ENCODE data around the gene DHRS12.
A peak's percentile ranks its signal among the peaks of the same experiment; 100 is the strongest.
"Not testable (repeated sequence)": the region's sequence is repeated elsewhere in the genome, so short reads cannot be mapped to it uniquely, and the experiment has no call there.

The DHRS12 gene

DNA sequence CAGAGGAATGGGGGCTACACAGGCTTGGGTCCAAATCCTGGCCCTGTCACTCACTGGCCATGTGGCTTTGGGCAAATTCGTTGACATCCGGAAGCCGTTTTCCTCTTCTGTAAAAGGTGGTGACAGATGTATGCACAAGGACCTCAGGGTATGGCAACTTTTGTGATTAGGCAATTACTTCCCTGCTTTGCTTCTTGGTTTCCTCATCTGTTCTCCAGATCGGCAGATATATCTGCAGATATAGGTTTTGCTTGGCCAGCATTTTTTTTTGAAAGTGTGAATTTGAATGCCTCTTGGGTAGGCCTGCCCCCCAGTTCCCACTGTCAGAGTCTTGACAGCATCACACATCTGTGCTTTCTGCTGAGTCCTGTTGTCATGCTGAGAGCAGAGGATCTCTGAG, 23.3 kb upstream of the DHRS12 start:
- no peak for DNase-seq (ENCODE audit: low spot score)

DNA sequence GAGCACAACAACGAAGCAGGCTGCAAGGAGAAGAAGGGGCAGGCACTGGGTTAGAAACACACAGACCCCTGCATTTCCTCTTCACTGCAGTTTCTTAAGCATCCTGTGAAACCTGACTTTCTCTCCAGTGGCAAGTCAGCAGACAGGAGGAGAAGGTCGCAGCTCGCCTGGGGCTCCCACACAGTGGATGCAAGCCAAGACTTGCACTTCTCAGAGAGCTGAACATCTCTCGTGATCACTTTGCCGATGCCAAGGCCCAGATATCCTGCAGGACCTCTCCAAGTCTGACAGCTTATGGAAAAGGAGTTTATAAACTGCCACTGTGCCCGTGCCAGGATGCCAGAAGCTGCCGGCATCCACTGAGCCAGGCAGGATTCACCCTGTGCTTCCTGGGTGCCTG, 22.6 kb upstream of the DHRS12 start:
- DNase-seq (ENCODE audit: low spot score): no peak

DNA sequence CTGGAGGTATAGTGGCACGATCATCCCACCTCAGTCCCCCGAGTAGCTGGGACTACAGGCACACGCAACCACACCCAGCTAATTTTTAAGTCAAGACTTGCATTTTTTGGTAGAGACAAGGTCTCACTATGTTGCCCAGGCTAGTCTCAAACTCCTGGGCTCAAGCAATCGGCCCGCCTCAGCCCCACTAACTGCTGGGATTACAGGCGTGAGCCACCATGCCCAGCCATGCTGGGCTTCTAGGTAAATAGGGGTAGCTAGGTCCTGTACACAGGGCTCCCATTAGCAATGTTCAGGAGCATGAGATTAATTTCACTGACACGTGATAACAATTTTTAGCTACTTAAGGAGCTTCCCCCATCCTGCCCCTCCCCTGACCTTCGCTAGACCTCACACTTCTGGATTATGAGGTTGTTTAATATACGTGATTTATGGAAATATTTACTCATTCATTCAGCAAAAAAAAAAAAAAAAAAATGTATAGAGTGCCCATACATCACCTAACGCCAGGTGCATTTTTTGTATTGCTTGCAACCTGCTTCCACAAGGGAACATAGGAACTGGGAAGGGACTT, 21.8 kb upstream of the DHRS12 start:
- DNase-seq (ENCODE audit: low spot score): no peak

DNA sequence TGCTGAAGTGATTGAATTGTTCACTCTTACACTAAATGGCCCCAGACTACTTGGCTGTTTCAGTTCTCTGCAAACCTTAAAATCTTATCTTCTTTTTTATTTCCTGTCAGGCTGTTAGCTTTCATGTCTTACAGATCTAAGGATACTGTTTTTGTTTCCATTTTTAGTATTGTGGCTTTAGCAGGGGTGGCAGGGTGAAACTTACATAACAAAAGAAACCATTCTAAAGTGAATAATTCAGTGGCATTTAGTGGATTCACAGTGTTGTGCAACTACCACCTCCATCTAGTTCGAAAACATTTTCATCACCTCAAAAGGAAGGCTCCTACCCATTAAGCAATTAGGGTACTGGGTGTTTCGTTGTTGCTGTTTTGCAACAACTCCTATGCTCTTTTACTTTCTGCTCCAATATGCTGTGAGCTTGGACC, 21.2 kb upstream of the DHRS12 start:
- no peak for DNase-seq (ENCODE audit: low spot score)

DNA sequence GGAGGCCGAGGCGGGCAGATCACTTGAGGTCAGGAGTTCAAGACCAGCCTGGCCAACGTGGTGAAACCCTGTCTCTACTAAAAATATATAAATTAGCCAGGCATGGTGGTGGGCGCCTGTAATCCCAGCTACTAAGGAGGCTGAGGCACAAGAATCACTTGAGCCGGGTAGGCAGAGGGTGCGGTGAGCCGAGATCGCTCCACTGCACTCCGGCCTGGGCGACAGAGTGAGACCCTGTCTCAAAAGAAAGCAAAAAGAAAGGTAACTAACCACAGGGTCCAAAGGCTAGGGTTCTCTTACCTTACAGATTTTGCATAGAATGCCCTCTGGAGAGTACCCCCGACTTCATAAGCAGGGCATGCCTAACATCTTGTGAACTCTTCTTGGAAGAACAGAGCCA, 20.7 kb upstream of the DHRS12 start:
- not testable (repeated sequence) for DNase-seq (ENCODE audit: low spot score)

DNA sequence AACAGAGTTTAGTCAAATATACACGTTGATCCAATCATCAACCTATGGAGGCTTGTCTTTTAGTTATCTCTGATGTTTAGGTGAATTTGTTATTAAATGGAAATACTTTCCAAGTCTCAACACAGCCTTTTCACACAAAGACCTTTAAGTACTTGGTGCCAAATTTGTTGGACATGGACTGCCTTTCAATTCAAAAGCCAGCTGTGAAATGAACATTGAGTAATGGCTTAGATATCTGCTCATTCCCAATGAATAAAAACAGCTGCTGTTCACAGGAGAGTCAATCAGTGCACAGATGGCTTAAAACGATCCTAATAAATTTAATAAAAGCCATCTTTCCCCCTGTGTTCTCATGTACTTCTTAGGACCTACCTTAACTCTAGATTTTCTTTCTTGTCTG, 19.9 kb upstream of the DHRS12 start:
- peak; percentile 28 for DNase-seq (ENCODE audit: low spot score)

DNA sequence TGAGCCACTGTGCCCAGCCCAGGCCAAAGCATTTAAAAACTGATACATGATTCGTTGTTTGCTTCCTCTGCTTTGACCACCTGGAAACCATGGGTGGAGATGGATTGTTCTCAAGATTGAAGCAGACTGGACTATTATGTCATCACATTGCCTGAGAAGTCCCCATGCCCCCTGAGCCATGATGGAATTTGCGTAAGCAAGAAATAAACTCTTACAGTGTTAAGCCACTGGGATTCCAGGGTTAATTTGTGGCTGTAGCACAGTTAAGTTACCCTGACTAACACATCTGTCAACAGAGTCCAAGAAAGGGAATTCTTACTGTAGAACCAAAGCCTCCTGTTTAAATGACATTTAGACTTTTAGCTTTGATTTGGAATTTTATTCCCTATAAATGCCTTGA, 19.4 kb upstream of the DHRS12 start:
- DNase-seq (ENCODE audit: low spot score): no peak

DNA sequence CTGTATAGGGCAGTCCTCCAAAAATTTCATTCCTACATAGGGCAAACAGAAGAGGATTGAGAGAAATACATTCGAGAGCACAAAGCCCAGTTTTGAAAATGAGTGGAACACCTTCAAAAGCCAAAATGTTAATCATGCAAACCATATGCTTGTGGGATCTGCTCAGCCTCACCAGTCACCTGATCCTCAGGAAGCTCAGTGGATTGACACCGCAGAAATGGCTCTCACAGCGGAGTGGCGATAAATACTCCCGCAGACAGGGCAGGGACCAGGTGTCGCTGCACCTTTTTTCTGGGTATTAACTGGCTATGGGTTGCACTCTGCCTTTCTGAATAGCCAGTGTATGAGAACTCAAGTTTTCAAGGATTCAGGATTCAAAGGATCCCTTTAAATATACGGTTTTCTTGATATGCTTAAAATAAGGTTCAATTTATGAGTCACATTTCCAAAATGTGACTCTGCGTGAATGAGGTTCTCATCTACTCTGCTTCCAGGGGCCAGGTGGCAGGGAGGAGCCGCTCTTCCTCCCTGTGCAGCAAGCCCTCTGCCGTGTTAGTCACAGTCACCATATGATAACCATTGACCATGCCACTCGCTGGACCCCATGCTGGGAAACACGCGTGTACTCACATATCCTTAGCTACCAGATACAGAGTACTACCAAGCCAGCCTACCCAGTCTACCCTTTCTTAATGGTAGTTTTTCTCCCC, 18.3 kb upstream of the DHRS12 start:
- no peak for DNase-seq (ENCODE audit: low spot score)

DNA sequence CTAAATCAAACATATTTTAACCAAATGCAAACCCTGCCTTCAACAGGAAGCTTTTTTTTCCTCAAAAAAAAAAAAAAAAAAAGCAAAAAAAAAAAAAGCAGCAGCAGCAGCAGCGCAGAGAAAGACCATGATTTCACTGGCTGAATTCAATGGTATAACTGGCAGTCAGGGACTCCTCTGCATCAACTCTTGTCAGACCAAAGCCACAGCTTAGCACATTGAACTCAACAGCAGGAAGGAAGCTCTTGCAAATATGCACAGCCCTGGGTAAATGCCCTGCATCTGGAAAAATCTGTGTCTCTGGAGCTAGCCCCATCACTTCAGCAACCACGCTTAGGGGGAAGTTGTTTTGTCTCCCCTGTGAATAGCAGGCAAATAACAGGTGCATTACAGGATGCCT, 17.6 kb upstream of the DHRS12 start:
- DNase-seq (ENCODE audit: low spot score): peak; percentile 33

DNA sequence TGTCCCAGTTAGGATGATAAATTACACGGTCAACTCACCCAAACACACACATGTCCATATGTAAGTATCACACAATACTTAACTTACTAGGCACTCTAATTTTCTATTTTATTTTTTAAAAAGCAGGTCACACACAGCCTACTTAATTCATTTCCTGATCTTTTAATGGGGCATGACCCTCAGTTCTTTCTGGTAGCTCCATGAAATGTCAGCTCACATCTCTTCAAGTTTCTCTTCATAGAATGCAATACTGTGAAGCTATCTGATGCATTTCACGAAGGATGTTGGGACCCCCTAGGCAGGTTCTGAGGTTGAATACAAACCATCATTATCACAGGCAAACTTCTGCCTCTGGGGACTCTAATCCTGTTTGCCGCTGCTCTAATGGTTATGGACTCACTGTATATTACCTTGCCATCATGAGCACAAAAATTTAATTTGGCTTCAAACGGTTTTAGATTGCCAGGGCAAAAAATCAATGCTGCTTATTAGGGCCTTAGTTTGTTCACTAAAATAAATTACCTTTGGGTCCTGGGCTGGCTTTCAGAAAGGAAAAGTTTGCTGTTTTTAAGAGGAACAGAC, 16.1 kb upstream of the DHRS12 start:
- DNase-seq (ENCODE audit: low spot score): no peak

DNA sequence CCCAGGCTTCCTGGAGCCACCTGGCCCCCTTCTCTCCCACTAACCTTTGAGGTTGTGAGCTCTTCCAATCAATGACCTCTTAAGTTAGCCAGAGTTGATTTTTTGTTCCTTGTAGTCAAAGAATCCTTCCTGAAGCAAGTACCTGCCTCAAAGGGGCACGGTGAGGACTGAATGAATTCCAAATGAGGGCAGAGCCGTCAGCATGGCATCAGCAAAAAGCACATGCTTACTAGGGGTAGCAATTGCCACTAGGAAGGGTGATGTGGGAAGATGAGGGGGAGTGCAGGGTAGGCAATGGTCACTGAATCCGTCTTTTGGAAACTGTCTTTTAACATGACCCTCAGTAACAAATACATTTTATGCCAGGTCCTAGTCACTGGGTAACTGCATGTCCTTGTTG, 15.6 kb upstream of the DHRS12 start:
- DNase-seq (ENCODE audit: low spot score): no peak

DNA sequence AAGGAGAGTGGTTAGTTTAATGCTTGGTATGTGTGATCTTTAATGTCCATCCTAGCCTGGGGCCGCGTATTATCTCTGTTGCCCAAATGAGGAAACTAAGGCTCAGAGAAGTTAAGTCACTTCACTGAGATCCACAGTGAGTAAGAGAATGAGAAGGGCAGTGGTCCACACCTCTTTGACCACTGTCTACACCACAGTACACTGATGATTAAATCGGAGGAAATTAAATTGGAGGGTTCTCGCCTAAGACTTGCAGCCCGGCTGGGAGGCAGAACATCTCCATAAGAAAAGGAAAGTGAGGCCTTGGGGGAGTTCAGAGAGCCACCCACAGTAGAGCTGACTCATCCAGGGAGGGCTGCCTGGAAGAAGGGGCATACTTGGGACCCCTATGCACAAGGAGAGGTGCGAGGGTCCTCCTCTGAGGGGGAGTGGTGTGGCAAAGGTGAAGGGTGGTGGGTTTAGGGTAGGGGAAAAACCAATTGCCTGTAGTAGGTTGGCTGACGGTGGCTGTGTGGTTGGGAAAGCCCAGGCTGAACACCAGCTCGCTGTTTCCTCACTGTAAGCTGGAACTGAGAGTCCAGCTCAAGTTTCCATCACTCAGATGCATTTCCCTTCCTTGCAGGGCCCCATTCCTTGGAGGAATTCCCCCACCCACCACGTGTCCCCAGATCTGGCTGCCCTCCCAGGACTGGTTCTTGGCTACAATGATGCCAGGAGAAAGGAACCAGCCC, 15.0 kb upstream of the DHRS12 start:
- DNase-seq (ENCODE audit: low spot score): peak; percentile 27

DNA sequence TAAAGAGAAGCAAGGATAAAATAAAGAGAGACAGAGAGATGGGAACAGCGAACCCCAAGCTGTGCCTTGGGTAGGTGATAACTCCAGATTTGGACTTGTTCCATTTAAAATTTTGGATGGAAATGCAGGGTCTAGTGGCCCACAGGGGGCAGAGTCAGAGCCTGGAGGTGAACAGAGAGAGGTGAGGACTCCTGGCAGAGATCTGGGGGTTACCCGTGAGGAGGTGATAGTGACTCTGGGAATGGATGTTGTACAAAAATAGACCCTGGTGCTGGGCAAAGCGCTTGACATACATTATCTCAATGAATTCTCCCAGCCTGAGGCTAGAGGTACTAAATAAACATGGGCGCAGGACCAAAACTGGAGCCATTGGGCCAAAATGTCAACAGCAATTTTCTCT, 14.3 kb upstream of the DHRS12 start:
- DNase-seq (ENCODE audit: low spot score): no peak

DNA sequence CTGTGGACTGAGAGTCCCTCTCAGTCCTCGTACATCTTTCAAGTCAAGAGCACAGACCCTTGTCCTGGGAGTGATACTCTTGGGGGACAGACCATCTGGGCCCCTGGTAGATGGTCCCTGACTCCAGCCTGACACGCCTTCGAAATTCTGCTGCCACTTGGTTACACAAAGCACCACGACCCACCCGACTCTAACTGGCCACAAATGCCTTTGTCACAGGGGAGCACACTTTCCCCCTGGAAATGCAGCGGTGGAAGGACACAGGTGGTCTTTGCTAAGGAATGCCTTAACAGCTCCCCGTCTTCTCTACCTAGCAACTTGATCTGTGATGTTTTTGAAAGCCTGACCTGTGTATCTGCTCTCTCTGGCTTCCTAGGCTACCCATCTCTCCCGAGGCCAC, 13.8 kb upstream of the DHRS12 start:
- no peak for DNase-seq (ENCODE audit: low spot score)

DNA sequence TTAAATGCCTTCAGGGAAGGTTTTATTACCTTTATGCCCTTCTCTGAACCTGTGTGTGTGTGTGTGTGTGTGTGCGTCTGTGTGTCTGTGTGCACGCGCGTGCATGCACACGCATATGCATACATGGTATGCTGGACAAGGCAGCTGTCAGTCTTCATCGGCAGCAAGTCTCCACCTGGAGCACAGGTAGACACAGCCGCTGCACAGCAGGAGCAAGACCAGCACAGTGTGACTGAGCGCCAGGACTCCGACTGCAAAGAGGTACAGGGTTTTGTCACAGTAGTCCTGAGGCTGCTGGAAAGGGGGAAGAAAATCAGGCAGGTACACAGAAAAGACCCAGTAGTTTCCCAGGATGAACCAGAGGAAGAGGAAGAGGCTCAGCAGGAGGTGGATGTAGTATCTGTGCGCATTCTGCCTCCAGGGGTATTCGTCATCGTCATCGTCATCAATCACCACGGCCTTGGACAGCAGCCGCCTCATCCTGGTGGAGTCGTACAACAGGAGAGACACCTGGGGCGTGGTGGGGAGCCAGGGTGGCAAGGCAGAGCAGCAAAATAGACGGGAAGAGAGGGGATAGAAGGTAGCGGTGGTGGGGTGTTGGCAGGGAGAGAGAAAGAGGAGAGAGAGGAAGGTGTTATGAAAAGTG, 12.8 kb upstream of the DHRS12 start:
- no peak for DNase-seq (ENCODE audit: low spot score)

DNA sequence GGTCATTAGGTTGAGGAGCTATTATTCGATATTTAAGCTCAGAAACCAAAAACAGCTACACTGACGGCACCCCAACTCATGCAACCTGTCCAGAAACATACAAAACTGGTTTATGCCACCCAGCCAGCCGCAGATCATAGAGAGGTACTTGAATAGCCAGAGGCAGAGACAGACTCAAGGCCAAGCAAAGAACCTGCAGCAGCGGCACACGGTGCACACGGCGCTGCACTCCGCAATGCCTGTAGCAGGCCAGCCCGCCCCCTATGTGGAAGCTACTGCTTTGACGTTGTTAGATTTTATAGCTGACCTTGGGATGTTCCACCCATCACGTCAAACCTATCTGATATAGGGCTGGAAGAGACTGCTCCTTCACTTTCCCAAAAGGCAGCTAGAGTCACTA, 11.9 kb upstream of the DHRS12 start:
- DNase-seq (ENCODE audit: low spot score): no peak

DNA sequence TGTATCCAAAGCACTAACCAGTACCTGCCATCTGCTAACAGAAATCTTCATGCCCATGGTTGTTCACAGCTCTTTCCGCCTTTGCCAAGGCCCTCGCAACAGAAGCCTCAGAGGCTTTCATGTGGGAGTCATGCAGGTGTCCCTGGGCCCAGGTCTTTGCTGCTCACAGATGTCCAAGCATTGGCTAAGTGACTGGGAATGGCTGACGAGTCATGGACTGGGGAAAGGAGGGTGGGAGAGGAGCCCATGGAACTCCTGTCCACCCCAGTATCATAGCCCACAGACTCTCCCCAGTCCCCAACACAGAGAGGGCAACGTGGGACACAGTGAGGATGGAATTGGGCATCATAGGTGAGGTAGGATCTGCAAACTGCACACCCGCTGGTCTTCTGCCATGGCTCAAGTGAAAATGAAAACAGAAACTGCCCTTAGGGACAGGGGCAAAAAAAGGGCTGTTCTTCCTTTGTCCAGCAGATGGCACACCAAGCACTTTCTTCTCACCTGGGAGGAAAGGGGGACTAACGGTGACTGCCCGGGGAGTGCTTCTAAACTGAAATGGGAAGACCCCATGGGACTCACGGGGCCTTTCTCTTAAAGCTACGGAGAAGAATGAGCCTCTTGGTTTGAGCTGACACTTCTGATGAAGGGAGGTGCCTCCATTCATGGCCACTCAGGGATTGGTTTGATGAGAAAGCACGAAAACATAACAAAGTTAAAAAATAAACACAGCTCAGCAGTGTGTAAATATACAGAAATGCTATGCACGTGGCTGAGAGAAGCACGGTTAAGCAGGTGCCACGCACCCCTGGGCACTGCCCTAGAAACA, 11.1 kb upstream of the DHRS12 start:
- peak; percentile 71 for DNase-seq (ENCODE audit: low spot score)

DNA sequence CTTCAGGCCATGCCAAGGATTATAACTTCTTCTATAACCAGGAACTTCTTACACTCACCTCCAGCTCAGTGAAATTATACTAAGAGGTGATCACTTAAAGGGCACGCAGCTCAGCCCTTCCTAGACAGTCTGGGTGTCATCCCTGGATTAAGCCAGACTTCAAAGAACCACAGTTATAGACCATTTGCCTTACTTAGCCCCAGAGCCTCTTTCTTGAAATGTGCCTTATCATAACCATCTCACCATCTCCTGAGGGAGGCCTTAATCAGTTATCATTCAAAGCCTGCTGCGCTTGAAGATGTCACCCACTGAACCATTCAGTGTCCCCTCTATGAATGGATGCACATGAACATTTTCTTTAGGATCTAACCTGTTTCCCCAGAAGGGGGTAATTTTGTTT, 10.1 kb upstream of the DHRS12 start:
- DNase-seq (ENCODE audit: low spot score): no peak

DNA sequence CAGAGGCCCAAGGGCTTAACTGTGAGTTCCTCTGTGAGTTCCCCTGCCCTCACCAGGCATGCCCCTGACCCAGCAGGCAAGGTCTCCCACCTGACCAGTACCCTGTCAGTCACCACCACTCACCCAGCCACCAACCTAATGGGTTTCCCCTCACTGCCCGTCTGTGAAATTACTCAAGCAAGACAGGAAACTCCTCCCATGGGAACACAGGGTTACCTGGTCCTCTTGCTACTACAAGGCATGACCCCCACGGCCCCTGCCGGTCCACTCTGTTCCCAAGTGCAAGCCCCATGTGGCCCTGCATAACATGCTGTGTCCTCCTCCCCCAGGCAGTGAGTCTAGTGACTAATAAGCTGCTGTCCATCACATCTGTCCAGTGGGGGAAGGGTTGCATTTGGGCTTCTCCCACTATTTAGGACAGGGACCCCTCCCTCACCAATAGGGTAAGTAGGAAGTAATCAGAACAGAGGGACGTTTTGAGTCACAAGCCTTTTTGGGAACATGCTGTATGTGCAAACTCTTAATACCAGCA, 8.0 kb upstream of the DHRS12 start:
- peak; percentile 36 for DNase-seq (ENCODE audit: low spot score)

DNA sequence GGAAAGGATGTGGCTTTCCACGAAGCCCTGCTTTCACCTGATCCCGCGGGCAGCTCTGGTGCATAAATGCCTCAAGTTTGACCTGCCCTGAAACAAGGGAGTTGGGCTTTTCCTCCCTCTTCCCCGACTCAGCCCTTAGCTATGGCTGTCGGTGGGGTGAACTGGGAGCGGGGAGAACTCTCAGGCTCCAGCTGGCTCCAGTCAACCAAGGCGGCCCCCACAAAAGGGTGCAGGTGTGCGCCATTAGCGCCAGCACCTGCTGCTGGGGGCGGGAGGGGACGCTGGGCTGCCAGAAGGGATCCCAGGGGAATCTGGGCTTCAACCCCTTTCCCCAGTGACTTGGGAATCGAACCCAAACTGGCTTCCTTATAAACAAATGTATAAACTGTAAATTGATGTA, 7.1 kb upstream of the DHRS12 start:
- no peak for DNase-seq (ENCODE audit: low spot score)

DNA sequence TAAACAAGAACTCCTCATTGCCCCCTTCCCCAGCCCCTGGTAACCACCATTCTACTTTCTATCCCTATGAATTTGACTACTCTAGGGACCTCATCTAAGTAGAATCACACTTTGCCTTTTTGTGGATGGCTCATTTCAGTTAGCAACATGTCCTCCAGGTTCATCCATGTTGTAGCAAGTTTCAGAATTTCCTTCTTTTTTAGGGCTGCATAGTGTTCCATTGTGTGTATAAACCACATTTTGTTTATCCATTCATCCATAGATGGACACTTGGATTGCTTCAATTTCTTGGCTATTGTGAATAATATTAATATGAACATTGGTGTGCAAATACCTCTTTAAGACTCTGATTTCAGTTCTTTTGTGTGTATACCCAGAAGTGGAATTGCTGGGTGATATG, 4.8 kb upstream of the DHRS12 start:
- DNase-seq (ENCODE audit: low spot score): no peak

All from pons (tissue), 1 donor.